NCI-H128 (cell line): ENCODE results near the gene PQBP1.

Source experiments
- DNase-seq: peaks from one replicate; lab custom pipeline; 2025; ENCODE audit not compliant: unreplicated experiment; lab: John Stamatoyannopoulos, UW

Gene PQBP1

DNA sequence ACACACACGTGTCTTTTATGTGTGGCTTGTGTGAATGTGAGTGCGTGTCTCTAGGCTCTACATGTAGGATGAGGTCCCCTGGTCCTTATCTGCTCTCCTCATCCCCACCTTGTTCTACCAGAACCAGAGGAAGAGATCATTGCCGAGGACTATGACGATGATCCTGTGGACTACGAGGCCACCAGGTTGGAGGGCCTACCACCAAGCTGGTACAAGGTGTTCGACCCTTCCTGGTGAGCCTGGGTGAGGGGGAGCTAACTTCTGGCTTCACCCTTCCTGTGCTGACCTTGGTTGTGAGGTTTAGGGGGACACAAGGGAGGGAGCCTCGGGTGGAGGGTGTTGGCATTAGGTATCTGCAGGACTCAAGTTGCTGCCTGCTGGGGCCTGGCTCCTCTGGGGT is 3.3 kb downstream of the PQBP1 start:
- DNase-seq = no peak

DNA sequence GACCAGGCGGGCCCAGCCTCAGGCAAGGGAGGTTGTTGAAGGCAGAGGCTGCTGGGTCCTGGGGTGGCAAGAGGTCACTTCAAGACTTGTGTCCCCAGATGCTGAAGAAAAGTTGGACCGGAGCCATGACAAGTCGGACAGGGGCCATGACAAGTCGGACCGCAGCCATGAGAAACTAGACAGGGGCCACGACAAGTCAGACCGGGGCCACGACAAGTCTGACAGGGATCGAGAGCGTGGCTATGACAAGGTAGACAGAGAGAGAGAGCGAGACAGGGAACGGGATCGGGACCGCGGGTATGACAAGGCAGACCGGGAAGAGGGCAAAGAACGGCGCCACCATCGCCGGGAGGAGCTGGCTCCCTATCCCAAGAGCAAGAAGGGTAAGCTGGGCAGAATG is 4.4 kb downstream of the PQBP1 start:
- no peak for DNase-seq

DNA sequence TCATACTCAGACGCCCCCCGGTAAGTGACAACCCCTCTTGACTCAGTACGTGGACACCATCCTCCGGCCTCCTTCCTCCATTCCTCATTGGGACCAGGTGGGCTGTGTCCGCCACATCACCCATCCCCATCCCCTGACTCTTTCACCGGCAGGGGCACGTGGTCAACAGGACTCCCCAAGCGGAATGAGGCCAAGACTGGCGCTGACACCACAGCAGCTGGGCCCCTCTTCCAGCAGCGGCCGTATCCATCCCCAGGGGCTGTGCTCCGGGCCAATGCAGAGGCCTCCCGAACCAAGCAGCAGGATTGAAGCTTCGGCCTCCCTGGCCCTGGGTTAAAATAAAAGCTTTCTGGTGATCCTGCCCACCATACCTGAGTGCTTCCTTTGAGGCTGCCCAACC is 5.0 kb downstream of the PQBP1 start:
- DNase-seq = no peak

DNA sequence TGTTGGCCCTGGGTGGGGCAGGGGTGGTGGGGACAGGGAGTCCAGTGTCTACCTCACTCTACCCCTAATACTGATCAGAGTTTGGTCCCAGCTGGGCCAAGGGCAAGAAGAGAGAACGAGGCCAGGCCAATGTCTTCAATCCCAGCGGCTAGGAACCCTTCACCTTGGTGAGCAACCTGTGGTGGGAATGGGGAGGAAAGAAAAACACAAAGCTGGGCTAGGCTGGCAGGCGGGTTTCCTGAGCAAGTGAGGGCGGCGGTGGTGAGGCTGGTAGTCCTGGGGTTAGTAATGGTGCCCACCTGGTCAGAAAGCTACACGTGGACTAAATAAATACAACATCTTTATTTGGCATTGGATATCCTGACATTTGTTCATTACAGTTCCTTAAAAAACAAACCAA is 5.6 kb downstream of the PQBP1 start:
- no peak for DNase-seq

DNA sequence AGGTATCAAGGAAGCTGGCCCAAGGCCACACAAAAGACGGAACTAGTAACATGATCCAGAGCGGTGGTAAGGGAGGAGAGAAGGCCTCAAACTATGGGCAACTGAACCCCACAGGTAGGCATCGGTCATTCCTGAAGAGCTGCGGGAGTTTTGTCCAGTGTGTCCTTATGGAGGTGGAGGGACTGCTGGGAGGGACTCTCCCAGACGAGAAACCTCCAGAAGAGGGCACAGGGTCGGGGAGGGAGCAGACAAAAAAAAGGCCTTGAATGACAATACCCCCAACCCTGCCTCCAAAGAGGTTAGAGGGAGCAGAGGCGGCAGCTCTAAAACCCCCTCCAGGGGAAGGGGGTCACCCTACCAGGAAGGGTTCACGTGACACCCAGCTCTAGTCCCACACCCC is 6.5 kb downstream of the PQBP1 start:
- no peak for DNase-seq

DNA sequence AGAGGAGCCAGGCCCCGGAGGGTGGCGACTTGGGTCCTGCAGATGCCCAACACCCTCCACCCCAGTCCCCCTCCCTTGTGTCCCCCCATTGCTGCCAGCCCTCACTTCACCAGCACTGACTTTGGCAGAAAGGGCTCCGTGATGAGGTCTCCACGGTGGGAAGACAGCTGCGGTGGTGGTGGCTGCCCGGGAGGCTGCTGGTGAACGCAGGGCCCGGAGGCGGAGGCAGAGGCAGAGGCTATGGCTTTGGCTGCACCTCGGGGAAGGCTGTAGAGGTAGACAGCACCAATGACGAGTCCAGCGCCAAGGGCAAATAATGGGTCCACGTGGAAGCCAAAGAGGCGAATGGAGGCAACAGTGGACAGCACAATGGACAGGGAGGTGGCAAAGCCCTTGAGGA is 6.9 kb downstream of the PQBP1 start:
- DNase-seq = no peak

DNA sequence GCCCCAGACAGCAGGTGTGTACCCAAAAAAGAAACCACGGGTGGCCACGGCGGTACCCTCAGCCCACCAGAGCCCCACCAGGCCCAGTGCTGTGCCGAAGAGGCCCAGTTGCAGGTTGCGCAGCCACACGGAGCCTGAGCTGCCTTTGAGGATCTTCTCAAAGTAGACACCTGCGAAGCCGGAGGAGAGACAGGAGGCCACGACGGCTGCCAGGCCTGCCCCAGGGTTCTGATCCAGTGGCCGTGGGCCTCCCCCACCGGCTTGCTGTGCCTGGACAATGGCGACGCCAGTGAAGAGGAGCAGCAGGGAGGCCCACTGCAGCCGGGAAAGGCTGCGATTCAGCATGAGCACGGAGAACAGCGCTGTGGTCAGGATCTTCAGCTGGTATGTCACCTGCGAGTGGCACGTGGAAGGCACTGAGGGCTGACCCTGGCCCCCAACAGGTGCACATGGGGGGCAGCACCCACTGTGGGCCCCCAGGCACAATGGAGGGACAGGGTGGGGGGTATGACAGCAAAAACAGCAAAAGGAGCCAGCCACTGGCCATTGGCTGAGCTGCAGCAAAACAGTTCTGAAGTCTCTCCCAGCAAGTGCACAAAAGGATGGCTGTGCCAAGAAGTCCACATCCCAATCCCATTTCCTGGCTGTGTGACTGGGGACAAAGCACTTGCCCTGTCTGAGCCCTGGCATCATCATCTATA is 7.5 kb downstream of the PQBP1 start:
- no peak for DNase-seq

DNA sequence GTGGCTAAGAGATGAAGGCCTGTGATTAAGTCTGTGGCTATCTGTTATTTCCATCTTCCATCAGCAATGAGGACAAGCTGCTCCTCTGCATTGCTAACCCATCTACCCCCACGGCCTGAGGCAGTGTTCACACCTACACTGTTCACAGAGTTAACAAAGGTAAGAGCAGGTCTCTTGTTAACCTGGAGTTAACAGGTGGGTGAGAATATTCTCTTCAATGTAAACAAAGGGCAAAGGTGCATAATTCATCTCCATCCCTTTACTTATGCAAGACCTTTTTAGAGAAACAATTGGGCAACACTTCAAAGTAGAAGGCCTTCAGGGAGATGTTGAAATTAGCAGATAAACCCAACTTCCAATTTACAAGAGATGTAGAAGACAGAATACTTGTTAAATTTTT is 10.9 kb downstream of the PQBP1 start:
- DNase-seq = no peak

DNA sequence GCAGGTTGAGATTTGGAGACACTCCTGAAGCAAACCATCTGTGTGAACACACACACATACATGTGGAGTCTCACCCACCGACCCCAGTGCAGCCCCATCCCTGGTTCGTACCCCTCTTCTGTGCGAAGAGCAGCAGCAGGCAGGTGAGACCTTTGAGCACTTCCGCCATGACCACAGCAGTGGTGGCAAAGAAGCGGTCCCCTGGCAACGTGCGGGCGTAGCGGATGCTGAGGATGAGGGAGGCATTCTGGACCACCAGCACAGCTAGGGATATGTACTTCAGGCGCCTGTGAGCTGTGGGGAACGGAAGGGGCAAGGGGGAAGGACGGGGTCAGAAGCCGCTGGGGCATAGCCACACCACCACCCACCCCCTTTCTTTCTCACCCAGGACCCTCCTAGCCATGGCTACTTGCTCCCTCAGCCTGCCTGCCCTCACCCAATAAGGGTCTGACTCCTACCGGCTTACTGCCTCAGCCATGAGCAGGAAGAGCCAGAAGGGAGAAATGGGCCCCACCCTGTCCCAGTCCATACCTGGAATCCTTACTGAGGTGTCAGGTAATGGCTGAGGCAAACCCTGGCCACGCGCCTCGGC is 12.1 kb downstream of the PQBP1 start:
- no peak for DNase-seq

DNA sequence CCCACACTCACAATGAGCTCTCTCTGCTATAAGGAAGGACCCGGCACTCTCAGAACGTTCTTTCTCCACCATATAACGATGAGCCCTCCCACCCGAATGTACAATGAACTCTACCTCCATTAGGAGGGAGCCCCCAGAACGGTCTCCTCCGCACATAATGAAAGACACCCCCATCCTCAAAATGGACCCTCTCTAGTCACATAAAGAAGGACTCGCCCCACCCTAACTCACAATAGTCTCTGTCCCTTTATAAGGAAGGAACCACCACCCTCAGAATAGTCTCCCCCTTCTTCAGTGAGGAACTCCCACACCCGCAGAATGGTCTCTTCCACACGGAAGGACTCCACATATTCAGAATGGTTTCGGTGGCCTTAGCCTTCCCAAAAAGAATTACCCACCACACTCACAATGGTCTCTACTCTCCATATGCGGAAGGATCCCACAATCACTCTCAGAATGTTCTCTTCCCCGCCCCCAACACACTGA is 13.2 kb downstream of the PQBP1 start:
- no peak for DNase-seq

DNA sequence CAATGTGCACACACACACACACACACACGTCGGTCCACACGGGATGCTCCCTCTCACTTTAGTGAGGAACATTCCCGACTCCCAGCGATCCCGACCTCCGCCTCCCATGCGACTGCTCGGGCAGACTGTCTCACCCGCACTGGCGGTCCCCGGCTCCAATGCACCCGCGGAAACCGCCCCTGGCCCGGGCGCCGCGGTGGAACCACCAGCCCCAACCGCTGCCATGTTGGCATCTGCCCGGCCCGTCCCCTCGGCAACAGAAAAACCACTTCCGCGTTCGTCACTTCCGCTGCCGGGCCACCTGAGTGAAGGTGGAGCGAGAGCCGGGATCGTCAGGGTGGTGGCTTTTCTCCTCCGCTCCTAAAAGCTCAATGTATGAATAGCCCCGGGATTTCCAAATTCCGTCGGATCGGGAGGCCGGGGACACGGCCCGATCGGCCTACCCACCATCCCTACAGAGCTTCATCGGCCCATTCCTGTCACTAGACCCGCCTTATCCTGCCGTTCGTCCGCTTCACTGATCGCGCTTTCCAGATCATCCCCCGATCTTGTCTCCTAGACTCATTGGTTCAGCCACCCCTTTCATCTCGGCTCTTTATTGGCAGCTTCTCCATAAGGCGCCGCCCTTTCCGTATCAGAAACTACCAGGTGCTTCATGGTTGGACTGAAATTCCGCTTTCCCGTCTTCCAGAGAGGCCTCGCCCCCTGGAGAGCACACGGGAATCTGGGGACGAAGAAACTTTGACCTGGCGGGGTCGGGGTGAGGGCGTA is 13.9 kb downstream of the PQBP1 start, which contains the start of gene SLC35A2:
SLC35A2 (minus strand) TSS at position 235 of the 771 bp plus-strand sequence; CDS start at position 225, 10 bp downstream.
- DNase-seq = peak; percentile 67

DNA sequence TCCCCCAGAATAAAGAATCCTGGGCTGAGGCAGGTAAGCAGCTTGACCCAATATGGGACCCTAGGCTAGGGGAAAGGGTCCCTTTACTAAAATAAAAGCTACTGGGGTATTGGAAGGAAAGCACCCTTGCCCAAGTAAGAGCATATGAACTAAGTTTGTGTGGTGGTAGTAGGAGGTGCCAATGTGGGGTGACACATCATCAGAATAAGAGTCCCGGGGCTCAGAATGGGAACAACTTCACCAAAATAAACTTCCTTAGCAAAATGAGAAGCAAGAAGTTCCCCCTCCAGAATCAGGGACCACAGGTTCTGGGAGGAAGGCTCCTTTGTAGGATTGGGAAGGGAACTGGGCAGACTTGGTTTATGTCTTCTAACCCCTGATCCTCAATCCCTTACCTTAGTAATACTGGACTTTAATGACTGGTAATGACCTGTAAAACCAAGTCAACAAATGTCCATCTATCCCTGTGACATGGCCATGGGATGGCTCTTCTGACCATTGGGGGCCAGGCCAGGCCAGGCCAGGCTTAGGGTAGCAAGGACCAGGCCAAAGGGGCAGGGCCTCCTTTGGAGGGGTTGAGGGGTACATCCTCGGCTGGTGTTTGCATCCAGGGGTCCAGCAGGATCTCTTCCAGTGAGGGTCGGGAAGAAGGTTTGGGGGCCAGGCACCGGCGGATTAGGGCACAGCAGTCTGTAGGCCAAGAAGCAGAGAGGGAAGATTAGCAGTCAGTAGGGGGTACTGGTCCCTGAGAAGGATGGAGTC is 16.1 kb downstream of the PQBP1 start:
- DNase-seq = no peak

DNA sequence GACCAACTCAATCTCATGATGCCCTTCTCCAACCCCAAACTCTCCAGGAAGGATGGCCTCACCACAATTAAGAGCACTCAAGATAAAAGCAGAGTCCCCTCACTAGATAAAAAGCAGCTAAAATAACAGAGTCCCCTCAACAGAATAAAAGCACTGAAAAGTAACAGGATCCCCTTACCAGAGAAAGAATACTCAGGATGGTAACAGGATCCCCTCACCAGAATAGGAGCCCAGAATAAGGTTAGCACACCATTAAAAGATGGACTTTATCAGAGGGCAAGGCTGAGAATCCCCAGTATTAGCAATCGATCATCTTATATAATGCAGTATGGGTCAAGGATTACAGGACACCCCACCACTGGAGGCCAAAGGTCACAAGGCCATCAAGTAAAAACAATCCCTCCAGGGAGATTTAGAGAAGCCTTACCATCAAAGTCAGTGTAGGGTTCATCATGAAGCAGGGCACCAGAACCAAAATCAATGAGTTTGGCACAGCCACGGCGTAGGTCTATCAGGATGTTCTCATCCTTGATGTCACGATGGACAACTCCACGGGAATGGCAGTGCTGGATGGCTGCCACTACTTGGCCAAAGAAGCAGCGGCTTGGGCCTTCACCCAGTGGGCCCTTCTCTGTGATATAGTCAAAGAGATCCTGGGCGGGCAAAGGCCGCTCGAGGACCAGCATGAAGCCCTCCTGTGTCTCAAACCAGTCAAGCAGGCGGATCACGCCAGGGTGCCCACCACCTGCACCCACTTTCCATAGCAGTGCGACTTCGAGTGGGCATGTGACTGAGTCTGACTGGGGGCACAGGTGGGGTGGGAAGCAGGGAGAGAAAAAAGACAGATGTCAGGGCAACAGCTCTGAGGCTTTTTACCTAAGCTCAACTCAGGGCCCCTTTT is 17.1 kb downstream of the PQBP1 start:
- no peak for DNase-seq

DNA sequence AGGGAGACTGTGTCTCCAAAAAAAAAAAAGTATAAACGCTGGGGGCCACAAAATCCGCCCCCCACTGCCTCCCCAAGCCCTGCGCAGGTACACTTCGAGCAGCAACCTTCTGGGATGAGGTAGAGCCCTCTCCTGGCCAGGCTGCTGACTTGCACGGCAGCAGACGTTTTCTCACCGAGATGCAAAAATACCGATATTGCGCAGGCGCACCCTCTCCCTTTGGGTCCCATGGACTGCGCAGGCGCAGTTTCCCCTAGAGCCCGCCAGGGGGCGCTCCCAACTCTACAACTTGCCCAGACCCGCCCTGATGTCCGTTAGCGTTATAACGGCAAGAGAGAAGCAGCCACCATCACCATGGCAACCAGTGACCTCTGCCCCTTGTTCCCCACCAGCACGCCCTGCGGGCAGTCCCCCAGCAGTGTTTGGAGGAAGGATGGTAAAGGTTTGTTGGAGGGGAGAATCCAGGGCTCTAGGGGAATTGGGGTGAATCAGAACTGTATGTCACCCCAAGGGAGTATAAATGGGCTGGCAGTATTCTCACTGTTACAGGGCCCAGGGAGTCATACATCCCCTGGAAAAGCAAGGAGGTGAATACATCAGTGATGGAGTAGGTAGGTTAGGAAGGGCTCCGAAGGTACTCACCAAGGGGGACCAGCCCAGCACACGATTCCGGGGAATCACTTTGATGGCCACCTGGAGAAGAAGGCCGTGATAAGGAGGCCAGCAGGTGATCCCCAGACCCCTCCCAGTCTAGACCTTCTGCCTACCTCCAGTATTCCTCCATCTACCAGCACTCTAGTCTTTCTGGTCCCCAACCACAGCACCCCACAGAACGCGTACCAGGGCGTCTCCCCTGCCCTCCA is 19.6 kb downstream of the PQBP1 start:
- DNase-seq = peak; percentile 87

DNA sequence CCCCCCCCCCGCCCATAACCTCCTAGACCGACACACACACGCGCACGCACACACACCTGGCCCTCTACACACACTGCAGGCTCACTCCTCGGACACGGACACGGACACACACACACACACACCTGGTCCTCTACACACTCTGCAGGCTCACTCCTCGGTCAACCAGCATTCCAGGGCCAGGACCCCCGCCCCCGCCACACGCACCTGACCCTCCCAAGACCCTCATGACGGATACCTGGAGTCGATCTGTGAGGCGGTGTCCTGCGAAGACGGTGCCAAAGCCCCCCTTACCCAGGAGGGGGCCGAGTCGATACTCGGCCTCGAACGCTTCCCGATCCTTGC is 20.5 kb downstream of the PQBP1 start:
- no peak for DNase-seq

DNA sequence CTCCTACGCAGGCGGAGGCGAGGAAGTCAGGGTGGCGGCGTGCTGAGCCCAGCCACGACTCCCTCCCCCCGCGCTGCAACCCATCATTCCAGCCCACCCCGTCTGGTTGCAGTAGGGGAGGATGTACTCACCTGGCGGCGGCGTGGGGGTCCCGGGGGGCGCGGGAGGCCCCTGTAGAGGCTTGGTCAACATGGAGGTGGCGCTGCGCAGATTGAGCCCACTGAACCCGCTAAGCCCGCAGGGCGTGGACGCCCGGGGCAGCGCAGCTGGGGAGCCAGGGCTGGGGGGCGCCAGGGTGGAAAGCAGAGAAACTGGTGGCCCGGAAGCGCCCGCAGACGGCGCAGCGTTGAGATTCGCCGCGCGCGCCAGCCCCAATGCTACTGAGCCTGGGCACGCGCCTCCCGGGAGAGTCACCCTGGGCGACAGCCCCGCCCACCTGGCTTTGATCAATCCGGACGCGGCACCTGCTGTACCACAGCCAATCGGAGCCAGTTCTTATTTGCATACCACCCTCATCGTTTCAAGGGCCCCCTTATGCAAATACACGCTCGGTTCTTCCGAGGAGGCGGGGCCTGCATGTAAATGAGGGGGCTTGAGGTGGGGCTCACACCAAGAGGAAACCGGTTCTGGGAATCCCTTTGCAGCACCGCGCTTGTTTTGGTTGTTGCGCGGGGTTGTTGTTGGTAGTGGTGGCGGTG is 21.1 kb downstream of the PQBP1 start, which contains the start of gene PIM2:
PIM2 (minus strand) TSS at position 382 of the 698 bp plus-strand sequence; CDS start at position 192, 190 bp downstream.
- peak; percentile 89 for DNase-seq

DNA sequence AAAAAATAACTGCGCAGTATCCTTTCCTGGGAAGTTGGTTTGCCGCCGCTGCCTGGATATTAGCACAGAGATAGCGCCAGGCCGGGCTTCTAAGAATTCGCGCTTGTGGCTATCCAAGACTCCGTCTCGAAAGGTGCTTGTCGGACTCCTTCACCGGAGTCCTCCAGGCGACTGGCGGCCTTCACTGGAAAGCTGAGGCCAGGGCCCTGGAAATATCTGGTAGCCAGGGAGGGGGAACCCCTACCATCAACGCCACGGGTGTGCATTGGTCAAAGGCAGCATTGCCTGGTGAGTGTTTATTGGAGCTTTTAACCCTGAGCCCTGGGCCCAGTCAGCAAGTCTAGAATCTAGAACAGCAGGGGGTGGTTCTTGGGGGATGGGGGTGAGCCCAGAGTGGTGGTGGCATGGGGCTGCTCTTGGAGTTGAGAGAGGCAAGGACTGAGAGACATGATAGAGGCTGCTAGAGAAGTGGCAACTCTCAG is 21.7 kb downstream of the PQBP1 start:
- no peak for DNase-seq

DNA sequence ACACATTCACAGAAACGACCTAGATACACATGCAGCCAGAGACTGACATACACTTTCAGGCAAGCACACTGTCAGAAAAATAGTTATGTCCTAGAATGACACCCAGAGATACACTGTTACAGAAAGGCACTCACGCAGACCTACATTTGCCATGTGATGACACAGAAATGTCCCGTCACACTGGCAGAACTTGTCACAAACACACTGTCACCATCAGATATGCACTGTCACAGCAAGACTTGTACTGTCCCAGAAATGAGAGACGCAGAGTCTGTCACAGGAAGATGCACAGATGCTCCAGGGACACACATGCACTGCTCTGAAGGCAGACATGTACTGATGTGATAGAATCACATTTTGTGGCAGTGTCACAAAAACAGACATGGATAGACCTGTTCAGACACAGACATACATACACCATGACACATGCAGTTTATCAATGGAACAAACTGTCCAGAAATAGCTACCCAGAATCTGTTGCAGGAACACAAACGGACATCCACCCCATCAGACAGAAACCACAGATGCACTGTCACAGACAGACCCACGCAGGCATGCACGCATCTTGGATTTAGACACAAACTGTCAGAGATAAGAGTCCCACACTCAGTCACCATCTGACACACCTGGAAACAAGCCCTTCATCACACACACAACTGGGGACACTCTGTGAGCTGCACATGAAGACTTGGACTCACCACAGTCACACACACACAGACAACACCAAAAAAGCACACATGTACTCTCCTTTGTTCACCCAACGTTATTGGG is 22.4 kb downstream of the PQBP1 start:
- no peak for DNase-seq
